GM18907 (cell line): ENCODE measurements around the gene C19orf85.
"Not testable (repeated sequence)": the region's sequence is repeated elsewhere in the genome, so short reads cannot be mapped to it uniquely, and the experiment has no call there.

ENCODE experiments used
- ATAC-seq: cut with Tn5 transposase; IDR thresholded peaks from one replicate; pipeline ENCODE4 v1.9.1; 2021; ENCODE audit warnings: mild to moderate bottlenecking, moderate library complexity; ENCODE audit not compliant: unreplicated experiment

The C19orf85 gene

DNA sequence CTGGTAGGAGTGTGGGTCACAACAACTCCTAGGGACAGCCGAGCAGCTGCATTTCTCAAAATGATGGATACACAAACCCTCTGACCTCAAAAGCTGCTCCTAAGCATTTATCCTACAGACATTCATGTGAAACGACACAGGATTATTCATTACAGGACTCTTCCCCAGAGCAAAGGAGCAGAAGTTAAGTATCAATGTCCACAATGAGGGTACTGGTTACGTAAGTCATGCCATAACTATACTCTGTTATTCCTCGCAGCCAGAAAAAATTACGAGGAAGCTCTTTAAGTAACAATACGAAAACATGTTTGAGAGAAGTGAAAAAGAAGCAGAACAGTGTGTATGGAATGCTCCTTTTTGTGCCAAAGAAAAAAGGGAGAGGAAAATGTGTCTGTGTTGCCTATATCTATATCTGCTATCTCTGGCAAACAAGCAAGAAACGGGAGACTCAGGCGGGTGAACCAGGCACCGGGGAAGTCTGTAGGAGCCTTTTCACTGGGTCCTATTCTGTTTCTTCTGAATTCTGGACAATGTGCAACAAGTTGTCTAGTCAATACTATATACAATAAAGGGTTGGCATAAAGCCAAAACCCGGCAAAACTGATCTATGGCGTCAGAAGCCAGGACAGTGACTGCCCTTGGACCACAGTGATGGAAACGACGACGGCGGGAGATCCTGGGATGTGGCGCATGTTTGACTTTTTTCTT lies 4.4 kb downstream of the C19orf85 start:
- ATAC-seq = no peak

DNA sequence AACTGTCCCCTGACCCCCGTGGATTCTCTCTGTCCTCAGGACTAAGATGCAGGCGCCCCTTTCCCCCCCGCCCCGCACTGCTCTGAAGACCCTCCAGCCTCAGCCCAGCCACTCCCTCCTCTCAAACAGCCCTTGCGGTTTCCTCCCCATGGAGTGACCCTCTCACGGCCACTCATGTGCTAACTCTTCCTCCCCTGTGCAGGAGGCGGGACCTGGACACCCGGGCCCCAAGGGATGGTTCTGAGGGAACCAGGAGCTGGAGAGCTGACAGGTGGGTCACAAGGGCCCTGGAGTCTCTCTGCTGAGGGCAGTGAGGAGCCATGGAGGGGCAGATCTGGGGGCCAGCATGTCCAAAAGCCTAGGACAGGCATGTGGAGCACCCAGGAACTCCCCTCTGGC lies 5.0 kb downstream of the C19orf85 start:
- no peak for ATAC-seq

DNA sequence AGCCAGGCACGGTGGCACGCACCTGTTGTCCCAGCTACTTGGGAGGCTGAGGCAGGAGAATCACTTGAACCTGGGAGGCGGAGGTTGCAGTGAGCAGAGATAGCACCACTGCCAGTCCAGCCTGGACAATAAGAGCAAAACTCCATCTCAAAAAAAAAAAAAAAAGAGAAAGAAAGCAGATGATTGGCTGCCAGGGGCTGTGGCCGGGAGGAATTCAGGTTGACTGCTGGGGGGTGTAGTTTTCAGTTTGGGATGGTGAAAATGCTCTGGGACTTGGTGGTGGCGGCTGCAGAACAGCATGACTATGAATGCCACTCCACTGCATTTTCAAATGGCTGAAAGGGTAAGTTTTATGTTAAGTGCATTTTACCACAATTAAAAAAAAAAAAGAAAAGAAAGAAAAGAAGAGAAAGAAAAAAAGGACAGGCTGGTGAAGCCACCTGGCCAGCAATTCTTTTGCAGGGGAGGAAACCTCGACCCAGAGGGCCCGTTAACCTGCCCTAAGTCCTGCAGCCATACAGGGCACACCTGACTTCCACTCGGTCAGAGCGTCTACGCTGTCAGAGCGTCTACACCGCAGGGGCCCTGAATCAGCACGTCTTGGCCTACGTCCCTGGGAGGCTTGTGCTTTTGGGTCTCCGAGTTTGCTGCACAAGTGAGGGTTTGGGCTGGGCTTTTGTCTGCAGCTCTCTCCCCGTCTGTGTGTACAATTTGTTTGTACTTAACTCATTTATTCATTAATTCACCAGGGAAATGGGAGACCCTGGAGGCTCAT lies 6.7 kb downstream of the C19orf85 start:
- no peak for ATAC-seq

DNA sequence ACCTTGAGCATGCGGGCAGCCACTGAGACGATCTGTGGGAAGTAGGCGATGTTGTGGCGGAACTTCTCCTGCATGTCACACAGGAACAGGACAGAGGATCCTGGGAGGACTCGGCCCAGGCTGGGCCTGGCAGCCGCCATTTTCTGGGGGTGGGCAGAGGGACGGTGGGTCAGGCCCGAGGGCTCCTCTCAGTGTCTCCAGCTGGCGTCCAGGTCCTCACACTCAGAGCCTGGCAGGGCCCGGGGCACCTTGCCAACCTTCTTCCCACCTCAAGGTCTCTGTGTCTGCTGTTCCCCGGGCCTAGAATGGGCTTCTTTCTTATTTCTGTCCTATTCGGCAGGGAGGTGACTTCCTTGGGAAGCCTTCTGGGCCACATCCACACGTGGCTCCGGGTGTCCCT lies 8.2 kb downstream of the C19orf85 start:
- no peak for ATAC-seq

DNA sequence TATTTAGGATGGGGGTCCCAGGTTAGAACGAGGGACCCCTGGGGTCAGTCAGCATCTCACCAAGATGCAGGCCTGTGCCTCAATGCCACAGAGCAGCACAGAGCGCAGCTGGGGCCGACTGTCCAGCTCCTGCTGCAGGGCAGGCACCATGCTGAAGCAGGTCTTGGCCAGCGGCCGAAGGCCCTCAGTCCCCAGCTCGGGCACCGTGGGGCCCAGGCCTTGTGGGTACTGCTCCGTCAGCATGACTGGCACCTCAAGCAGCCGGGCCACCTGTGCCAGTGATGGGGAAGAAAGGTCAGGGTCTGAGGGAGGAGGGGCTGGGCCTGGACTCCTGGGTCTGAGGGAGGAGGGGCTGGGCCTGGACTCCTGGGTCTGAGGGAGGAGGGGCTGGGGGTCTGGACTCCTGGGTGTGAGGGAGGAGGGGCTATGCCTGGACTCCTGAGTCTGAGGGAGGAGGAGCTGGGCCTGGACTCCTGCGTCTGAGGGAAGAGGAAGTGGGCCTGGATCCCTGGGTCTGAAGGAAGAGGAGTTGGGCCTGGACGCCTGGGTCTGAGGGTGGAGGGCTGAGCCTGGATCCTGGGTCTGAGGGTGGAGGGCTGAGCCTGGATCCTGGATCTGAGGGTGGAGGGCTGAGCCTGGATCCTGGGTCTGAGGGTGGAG lies 8.8 kb downstream of the C19orf85 start:
- no peak for ATAC-seq

DNA sequence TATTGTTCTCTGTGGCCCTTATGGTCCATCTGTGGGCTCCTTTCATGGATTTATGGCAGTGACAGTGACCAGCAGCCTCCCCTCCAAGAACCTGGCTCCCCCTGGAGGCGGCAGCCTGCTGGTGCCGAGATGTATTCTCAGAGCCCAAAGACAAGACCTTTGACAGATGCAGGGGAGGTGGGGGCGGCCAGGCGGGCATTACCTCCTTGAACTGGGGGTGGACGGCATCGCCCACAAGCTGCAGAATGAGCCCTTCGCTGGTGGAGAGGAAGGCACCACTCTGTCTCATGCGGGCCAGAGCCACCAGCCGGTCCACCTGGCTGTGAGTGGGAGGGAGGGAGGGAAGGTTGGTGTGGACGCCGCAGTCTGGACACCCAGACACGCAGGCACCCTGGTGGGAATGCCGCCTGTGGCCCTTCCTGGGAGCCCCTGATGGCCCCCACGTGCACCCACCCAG lies 9.7 kb downstream of the C19orf85 start:
- ATAC-seq = no peak

DNA sequence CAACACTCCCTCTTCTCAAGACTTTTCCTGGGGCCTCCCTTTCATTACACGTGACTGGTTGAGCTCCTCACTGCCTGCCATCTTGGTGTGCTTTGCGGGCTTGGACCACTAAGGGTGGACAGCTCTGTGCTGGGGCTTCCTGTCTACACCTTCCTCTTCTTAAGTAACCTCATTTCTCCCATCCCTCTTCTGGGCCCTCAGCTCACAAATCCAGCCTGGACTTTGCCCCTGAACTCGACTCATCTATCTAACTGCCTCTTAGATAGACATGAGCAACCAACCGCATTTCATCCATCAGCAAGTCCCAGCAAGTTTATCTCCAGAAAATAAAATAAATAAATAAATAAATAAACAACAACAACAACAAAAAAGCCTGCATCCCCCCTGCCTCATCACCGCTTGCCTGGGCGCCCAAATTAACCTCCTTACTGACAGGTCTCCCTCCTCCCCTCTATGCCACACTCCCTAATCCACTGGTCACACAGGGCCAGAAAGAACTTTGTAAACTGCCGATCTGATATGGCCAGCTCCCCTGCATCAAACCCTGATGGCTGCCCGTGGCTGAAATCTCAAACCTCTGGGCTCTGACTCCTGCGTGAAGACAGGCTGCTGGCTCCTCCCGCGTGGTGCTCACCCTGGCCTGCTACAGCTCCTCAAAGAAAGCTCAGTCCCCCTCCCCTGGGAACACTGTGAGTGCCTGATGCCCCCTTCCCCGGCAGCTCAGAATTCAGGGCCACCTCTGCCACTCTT lies 10.9 kb downstream of the C19orf85 start:
- ATAC-seq = no peak

DNA sequence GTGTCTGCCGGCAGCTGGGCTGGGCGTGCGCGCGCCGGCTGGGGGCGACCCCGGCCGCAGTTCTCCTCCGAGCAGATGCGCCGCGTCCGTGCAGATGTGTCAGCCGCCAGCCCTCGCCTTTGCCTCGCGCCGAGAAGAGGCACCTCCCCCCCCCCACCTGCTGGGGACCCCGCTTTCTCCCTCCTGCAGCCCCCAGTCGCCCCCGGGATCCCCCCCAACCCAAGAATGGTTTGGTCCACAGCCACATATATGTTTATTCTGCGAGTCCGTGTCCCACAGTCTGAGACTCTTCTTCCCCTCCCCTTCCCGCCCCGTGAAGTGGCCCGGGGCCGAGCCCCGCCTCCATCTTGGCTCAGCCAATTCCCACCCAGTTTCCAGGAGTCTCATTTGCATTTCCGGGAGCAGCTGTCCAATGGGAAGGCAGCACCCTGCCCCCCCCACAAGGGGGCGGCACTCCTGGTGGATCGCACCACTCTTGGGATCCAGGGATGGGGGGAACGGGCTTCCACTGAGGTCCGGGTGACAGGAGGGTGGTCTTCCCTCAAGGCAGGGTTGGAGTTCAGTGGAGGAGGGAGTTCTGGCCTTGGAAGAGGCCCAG lies 11.7 kb downstream of the C19orf85 start:
- no peak for ATAC-seq

DNA sequence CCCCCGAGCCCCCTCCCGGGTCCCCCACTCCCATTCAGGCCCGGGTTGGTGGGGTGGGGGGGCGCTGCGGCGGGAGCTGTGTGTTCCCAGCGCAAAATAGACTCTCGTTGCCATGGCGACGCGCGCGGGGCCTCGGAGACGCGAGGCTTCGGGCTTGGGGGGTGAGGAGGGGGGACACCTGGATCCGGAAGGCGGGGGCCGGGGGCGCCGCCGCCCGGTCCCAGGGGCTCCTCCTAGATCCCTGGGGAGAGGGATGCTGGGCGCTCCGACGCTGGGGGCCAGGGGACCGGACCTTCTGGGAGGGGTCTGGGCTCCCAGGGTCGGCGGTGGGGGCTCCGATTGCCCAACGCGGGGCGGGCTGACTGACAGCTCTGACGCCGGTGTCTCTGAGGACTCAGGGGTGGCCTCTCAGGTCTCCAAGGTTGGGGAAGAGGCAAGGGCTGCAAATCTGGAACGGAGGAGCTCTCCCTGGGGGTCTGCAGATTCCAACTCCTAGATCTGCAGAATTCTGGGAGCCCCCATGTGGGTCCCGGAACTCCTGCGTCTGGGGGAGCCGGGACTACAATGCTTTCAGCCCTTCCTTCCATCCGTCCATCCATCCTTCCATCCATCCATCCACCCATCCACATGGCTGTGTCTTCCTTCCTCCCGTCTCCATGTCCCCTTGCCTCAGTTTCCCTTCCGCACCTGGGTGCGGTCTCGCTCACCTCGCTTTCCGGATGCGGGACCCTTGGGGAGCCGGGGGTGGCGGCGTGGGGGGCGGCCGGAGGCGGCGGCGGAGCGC lies 12.4 kb downstream of the C19orf85 start:
- no peak for ATAC-seq

DNA sequence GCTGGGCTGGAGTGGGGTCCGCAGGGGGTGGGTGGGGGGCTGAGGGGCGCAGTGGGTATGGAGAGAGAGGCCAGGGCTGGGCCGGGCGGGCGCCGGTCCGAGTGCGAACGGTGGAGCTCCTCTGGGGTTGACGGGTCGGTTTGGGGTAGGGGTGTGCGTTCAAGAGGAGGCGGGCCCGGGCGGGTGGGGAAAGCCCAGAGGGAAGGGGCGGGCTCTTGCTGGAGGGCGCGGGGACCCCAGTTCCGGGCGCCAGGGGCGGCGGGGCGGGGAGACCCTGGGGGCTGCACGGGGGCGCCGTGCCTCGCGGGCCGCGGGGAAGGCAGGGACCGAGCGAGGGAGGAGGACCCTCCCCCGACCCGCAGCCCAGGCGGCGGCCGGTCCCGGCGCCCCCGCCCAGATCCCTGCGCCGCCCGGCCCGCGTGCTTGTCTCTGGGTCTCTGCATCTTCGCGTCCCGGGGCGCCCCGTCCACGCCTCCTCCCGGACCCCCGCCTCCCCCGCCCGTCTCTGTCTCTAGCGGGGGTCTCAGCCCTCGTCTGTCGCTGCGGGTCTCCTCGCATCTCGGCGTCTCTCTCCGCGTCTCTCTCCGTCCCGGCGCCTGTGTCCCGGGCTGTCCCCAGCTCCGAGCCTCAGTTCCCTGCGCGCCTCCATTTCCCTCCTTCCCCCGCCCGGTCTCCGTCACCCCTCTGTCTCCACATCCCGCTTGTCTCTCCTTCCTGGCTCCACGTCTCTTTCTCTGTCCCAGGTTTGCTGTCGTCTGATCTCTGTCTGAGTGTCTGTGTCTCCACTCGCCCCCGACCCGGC lies 13.2 kb downstream of the C19orf85 start:
- no peak for ATAC-seq

DNA sequence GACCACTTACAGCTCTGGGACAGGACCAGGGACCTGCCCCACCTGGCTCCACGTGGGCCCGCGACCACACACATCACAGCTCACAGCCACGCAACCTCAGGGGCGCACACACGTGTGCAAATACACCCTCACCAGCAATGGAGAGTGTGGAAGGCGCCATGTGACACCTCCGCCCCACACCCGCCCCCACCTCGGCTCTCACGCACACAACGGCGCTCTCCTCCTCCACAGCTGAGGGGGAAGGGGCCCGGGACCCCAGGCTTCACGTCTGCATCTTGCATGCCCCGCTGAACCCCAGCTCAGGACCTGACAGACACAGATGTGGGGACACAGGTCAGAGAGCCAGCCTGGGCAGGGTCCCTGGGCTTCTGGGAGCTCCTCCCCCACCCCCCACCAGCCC lies 15.1 kb downstream of the C19orf85 start:
- no peak for ATAC-seq

DNA sequence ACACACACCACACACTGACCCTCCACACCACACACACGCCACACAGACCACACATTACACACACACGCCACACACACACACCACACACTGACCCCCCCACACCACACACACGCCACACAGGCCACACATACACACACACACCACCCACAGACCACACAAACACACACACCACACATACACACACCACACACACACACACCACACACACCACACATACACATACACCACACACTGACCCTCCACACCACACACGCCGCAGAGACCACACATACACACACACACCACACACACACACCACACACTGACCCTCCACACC lies 16.4 kb downstream of the C19orf85 start:
- ATAC-seq = not testable (repeated sequence)

DNA sequence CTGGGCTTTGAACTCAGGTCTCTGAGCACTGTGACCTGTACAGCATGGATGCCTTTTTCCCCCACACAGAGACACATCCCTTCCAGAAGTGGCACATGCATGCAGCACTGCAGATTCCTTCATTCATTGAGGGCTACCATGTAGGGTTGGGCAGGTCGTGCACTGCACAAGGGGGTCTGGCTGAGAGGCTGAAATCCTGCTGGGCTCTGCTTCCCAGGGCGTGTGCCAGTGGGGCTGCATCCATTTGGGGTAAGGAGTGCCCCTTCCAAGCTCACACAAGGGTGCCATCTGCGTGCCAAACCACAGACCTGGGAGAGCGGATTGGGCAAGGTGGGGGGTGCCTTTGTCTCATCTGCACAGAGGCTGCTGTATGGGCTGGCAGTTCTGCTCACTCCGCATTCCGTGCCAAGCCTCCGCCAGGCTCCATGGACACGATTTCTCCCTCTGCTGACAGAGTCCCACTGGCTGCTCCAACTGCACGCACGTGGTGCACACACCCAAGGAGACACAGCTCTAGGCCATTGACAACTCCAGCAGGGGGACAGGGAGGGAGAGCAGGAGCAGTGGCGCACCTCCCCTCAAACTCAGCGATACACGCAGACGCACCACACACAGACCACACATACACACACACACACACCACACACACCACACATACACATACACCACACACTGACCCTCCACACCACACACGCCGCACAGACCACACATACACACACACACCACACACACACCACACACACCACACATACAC lies 17.0 kb downstream of the C19orf85 start:
- ATAC-seq = no peak

DNA sequence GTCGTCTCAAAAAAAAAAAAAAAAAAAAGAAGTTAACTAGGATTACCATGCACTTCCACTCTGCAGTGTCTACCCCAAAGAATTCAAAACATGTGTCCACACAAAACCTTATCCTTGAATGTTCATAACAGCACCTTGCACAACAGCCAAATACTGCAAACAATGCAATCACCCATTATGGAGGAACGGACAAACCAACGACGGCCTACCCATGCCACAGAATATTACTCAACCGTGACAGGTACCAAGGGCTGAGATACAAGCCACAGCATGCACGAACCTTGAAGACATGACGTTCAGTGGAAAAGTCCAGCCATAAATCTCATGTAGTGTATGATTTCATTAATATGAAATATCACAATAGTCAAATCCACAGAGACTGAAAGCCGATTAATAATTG lies 18.5 kb downstream of the C19orf85 start:
- ATAC-seq = no peak

DNA sequence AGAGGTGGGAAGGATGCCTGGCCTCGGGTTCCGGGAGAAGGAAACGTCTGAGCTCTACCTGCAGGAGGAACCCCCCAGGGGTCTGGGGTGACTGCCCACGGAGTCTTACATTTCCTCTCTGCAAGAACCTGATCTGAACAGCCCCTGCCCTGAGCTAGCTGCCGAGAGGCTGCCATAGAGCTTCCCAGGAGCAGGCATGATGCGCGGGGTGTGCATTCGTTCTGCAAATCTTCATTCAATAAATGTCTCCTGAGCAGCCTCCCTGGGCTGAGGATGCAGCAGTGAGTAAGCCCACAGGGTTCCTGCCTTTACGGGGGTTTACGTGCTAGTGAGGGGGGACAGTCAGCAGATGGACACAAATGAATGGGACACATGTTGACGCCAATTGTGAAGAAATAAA lies 19.9 kb downstream of the C19orf85 start:
- no peak for ATAC-seq

DNA sequence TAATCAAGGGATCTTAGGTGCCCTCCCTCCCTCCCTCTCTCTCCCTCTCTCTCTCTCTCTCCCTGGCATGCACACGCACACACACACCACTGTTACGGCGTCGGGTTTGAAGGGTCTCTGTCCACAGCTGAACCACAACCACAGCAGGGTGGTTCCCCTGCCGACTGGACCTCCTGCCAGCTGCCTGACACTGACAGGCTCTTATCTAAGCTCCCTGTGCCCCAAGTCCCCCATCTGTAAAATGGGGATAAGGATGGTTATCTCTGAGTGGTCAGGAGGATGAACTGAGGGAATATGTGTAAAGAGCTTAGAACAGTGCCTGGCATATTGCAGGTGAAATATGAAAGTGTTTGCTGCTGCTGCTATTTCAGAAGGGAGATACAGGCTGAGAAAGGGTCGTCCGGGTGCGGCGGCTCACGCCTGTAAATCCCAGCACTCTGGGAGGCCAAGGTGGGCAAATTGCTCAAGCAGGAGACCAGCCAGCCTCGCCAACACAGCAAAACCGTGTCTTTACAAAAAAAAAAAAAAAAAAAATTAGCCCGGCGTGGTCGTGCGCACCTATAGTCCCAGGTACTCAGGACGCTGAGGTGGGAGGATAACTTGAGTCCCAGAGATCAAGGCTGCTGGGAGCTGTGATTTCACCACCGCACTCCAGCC lies 20.6 kb downstream of the C19orf85 start:
- ATAC-seq = no peak

DNA sequence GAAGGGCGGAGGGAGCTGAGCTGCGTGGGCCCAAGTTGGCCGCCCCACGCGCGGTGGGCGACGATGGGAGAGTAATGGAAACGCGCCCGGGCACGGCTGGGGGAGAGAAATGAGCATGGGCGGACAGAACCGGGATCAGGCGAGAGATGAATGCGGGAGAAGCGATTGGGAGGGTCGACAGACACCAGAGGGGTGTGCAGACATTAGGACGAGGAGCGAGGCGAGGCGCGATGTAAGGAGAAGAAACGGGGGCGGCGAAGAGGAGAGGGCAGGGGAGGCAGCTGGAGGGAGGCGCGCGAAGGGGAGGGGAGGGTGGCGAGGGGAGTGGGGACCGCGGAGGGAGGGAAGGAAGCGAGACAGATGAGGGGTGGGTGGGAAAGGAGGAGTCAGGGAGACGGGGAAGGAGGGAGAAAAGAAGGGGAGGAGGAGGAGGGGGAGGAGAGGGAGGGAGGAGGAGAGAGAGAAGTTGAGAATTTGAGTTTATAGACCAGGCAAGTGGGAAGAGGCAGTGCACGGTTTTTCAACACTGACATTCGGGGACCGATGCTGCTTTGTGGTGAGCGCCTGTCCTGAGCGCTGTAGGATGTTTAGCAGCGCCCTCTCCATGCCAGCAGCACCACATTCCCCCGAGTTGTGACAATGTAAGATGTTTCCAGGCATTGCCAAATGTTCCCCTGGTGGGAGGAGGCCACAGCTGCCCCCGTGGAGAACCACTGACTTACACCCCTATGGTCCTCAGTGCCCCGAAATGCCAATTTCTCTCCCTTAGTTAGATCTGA lies 21.3 kb downstream of the C19orf85 start, which contains the start of gene SHISA7:
SHISA7 (minus strand) TSS at position 256 of the 779 bp plus-strand sequence. CDS start 437 bp downstream, outside the sequence.
- ATAC-seq = no peak
